Renal cortical epithelial cell (primary cell): Measurements from ENCODE around the gene SLCO2B1. TPM values are rescaled to one million over a fixed set of nuclear protein-coding genes. Genes with fewer than 3 reads are reported as not detected.

Experiments used
- DNase-seq: peaks from one replicate; pipeline ENCODE4 v3.0.0-alpha.2; 2011; ENCODE audit warnings: low read depth
- total RNA-seq: library from RNA; depleted of rRNA; stranded (reverse); fragments of >200 nt; gene quantifications from 2 replicates; pipeline ENCODE4 v1.2.3, GENCODE V29; 2014

SLCO2B1 gene
- total RNA-seq, 1 donor from 2014 or later: 4.2 TPM

GRCh38 chr11:75145196-75145971, 5.5 kb upstream of the SLCO2B1 start:
- no peak for DNase-seq

DNA sequence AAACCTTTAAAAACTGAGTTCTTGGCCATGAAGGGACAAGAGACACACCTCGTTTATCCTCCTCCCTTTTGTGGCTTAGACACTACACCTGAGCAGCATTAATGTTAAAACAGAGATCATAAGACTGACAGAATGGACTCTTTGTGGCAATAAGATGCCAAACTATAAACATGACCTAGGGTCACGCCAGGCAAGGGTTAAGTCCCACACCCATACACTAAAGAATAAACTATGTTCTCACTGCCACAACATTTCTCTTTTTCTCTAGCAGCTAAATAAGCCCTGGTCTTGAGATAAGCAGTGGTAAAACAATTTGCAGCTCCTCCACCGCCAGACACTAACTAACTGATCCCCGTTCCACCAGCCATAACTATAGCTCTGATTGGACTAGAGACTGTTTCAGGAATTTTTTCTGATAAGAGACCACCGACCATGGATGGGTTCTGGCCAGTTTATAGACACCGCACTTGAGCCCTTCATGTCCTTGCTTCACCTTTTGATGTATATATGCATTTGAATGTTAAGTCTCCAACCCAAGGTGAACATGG, 4.9 kb upstream of the SLCO2B1 start:
- no peak for DNase-seq

GRCh38 chr11:75146711-75147110, 4.2 kb upstream of the SLCO2B1 start:
- no peak for DNase-seq

GRCh38 chr11:75147191-75147874, 3.6 kb upstream of the SLCO2B1 start:
- no peak for DNase-seq

GRCh38 chr11:75147875-75148263, 3.0 kb upstream of the SLCO2B1 start:
- no peak for DNase-seq

GRCh38 chr11:75148436-75148983, 2.4 kb upstream of the SLCO2B1 start:
- no peak for DNase-seq

DNA sequence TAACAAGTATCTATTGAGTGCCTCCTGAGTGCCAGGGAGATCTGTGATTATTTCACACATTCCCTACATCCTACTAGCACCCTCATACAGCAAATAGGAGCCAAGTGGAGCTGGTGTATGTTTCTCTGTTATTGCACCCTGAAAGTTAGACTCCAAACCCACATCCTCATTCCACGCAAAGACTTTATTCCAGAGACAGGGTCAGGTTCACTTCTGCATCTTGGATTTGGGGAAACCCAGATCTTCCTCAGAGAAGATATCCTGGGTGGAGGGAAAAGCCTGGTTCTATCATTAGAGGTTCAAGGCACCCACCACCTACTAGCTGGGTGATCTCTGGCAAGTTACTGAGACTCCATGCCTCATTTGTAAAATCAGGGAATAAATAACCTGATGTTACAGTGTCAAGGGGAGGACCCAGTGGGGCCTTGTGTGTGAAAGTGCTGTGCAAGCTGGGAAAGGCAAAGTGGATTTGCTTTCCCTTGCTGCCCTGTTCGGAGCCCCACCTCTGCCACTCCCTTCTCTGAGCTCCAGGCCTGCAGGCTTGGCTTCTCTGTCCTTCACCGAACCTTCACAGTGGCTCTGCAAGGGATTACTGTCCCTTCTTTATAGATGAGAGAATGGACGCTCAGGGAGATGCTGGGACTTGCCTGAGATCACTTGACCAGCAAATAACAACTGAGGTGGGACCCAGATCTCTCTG, 991 bp upstream of the SLCO2B1 start:
- no peak for DNase-seq

DNA sequence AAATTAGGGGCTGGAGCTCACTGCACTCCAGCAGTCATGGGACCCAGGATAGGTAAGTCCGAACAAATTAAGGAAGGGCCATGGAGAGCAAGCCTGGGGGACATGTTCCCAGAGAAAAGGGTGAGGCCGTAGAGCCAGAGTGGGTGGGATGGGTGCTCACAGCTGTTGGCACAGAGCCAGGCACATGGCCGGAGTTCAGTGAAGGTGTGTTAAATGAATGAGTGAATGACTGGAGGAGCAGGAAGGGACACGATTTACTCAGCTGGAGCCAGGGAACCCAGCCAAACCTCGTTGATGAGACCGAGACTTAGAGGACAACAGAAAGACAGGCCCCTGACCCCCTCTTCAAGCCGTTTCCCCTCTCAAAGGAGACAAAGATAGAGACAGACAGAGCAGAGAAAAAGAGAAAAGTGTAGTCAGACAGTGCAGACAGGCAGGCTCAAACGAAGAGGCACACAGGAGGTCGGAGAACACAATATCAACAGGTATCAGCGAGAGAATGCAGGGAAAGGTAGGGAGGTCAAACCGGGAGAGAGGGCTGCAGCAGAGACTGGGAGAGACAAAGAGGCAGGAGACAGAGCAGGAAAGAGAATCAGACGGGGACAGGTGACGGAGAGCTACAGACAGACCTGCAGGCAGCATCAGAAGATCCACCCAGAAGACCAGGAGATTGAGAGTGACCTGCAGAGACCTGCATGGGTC, 590 bp downstream of the SLCO2B1 start:
- DNase-seq: no peak

DNA sequence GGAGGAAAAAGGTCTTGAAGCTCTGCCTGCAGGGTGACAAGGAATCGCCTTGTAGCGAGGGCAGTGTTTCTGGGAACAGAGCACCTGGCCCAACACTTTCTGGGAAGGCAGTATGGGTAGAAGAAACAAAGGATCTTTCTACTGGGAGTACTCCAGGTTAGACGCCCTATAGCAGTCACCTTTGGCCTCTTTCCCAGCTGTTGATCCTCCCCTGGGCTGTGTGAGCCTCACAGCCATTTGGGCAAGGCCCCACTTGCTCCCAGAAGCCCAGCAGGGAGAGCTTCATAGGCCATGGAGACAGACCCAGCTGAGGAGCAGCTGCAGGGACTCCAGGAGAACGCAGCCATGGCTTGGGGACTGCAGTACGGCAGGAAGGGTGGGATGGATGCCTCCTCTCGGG, 1.2 kb downstream of the SLCO2B1 start:
- DNase-seq: no peak

DNA sequence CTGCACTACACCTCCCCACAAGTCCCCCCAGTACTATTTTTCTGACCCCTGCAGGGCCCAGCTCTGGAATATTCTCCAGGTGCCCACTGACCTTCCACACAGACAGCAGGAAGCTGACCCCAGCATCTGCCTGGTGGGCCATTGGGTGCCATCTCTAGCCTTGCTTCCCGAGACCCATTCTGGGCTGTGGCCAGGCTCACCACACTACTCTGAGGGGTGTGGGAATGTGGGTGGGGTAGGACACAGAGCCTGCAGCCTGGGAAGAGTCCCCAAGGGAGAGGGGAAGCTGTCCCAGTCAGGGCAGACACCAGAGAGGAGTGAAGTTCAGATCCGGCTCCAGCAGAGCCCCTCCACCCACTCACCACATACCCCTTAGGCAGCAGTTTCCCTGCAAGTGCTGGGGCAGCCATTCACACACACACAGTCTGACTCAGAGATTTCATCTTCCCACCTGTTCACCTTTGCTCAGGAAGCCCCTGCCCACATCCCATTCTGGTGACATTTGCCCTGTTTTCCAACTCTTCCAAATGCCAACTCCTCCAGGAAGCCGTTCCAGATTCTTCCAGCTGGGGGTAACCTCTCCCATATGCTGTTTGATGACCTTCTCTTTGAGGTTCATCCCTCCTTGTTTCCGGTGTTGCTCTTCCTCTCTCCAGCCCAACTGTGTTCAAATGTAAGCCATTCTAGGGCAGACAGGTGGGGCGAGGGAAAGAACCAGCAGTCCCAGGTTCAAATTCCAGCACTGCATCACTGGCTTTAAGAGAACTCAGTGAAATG, 1.9 kb downstream of the SLCO2B1 start:
- no peak for DNase-seq

DNA sequence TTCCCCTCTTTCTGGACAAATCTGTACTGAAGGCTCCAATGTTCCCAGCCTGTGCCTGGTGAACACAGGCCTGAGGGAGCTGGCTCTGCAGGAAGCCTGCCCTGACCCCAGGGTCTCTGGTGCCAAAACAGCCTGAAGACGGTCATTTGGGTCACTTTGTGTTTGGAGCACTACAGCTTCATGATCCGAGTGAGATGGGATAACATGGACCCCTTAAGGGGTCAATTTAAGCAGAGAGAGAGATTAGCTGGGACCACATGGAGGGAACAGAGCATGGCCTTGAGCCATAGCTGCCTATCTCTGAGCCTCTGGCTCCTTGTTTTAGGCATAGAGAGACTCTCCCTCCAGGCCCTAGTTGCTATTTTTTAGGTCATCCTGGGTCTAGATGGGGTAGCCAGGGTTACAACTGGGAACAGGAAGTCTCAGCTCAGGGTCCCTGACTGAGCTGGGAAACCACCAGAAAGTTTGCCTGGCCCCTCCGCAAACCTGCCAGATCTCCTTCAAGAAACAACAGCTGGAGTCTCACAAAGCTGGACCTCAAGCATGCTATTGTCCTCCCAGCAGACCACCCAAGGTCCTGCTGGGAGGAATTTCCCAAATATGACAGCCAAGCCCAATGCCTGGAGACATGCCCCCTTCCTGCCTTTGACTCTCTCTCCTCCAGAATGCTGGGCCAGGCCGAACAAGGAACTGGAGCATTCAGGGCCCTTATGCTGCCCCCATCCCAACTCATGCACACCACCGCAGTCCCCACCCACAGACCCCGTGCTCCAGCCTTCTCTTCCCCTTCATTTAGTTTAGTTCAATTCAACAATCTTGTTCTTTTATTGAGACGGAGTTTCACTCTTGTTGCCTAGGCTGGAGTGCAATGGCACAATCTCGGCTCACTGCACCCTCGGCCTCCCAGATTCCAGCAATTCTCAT, 4.0 kb downstream of the SLCO2B1 start:
- DNase-seq: no peak

DNA sequence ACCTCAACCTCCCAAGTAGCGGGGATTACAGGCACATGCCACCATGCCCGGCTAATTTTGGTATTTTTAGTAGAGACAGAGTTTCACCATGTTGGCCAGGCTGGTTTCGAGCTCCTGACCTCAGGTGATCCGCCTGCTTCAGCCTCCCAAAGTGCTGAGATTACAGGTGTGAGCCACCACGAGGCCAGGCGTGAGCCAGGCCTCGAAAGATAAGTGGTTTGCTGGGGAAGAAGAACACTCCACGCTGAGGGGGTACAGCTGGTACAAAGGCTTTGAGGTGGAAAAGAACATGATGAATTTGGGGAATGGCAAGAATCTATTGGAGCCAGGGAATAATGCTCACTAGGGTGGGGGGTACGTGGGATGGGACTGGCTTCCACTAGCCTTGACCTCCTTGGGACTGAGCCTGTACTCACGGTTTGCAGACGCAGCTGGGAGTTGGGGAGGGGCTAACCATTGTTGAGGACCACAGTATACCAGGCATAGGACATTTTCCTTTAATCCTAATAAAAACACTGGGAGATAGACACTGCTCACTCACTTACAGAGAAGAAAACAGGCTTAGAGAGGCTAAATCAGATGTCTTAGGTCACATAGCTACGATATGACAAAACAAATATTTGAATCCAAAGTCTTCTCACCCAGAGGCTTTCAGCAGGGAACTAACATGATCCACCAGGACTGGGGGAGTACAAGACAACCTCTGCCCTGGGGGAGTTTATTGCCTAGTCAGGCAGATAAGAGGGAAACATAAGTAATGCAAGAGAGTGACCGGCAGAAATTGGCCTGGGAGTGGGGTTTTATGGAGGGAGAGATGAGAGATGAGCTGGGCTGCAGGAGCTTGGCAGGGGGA, 4.9 kb downstream of the SLCO2B1 start:
- no peak for DNase-seq

GRCh38 chr11:75158241-75158640, 7.3 kb downstream of the SLCO2B1 start:
- no peak for DNase-seq

GRCh38 chr11:75158696-75159150, 7.8 kb downstream of the SLCO2B1 start:
- no peak for DNase-seq

DNA sequence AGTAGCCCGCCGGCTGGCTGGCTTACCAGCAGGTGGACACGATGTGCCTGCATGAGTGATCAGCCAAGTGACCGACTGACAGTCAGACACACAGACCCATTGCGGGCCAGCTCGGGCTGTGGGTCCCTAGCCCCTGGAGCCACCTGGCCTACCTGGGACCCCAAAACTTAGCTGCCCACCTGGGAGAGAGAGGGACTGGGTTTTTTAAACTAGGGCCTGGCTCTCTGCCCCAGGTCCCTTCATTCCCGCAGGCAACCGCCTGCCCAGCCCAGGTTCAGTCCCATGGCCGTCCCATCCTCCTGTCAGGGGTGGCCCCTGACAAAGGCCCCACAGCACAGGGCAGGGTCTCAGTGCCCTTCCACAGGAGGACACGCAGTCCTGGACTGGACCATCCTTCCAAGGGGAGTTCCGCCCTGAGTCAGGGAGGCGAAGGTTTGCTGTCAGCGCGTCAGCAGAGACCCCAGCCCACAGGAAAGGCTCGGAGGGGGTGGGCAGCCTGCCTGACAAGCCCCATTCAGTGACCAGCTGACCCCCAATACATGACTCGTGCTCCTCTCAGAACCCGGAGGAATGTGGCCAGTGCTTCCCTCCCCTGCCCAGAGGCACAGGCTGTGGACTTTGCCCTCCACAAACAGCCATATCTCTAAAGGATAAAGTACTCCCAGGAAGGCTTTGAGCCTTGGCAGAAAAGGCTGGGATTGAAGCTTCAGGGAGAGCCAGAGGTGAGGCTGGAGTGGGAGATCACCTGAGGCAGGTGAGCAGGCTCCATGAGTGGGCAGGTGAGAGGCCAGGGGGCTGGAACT, 8.4 kb downstream of the SLCO2B1 start:
- DNase-seq: peak; percentile 29

- peak; percentile 53 for DNase-seq
Measured at GRCh38 chr11:75160220-75160757, 9.4 kb downstream of the SLCO2B1 start.

- DNase-seq: no peak
Measured at GRCh38 chr11:75160880-75161279, 10.0 kb downstream of the SLCO2B1 start.
